Endothelial cell (in vitro differentiated cells): ENCODE data around the gene IL34. TPM values are rescaled to one million over a fixed set of nuclear protein-coding genes. Genes with fewer than 3 reads are reported as not detected.

Experiments used
- DNase-seq: peaks from one replicate; pipeline ENCODE4 v3.0.0; 2021; ENCODE audit warnings: low spot score
- H3K27ac Mint-ChIP-seq: one replicate; pipeline ENCODE4 v1.8.0; 2021; ENCODE audit warnings: mixed read lengths, inconsistent platforms; ENCODE audit not compliant: unreplicated experiment
- H3K27me3 Mint-ChIP-seq: one replicate; pipeline ENCODE4 v1.8.0; 2021; ENCODE audit warnings: mild to moderate bottlenecking, moderate library complexity, mixed read lengths, inconsistent platforms; ENCODE audit not compliant: unreplicated experiment
- H3K36me3 Mint-ChIP-seq: one replicate; pipeline ENCODE4 v1.8.0; 2021; ENCODE audit warnings: mild to moderate bottlenecking, low read depth, mixed read lengths, inconsistent platforms; ENCODE audit not compliant: unreplicated experiment
- H3K4me1 Mint-ChIP-seq: one replicate; pipeline ENCODE4 v1.8.0; 2021; ENCODE audit warnings: mild to moderate bottlenecking, mixed read lengths, inconsistent platforms; ENCODE audit not compliant: unreplicated experiment
- H3K4me3 Mint-ChIP-seq: one replicate; pipeline ENCODE4 v1.8.0; 2021; ENCODE audit warnings: mild to moderate bottlenecking, mixed read lengths, inconsistent platforms; ENCODE audit not compliant: unreplicated experiment
- H3K9me3 Mint-ChIP-seq: one replicate; pipeline ENCODE4 v1.8.0; 2021; ENCODE audit warnings: mixed read lengths, inconsistent platforms; ENCODE audit not compliant: unreplicated experiment
- long read RNA-seq: library from polyadenylated mRNA; unstranded; transcript quantifications from one replicate; pipeline ENCODE4 v2.0.0, GENCODE V29; 2020; ENCODE audit not compliant: unreplicated experiment
- total RNA-seq: library from RNA; stranded (reverse); fragmentation: NEBNext Ultra II Directional; extraction: Animal tissue kit (Norgen Biotek cat#: 25700); gene quantifications from one replicate; pipeline ENCODE4 v1.2.1, GENCODE V29; 2021; ENCODE audit not compliant: unreplicated experiment
- TF ChIP-seq, protein P1 (sequence below): fragments of 200-600 bp; sonication (generic); IDR thresholded peaks from one replicate; pipeline ENCODE4 v1.5.0; 2021; ENCODE audit warnings: antibody characterized with exemption; ENCODE audit not compliant: unreplicated experiment

IL34 gene
- total RNA-seq: 1.6 TPM
- long read RNA-seq: 0 reads

GRCh38 chr16:70646260-70647241 lies at the start of gene IL34:
Gene IL34 (plus strand): TSS chr16:70646559. CDS start chr16:70646948, 389 bp downstream.
- Mint-ChIP-seq H3K4me1 (no peaks in the 10 kb centered on the region), H3K27me3 (no peaks in the 10 kb centered on the region), H3K27ac (no peak within 1 kb of the TSS), H3K4me3 (no peak within 1 kb of the TSS), H3K36me3 (peaks cover 5% of the 10 kb centered on the region), H3K9me3 (peaks cover 8% of the 10 kb centered on the region)
- TF ChIP-seq, protein P1, sequence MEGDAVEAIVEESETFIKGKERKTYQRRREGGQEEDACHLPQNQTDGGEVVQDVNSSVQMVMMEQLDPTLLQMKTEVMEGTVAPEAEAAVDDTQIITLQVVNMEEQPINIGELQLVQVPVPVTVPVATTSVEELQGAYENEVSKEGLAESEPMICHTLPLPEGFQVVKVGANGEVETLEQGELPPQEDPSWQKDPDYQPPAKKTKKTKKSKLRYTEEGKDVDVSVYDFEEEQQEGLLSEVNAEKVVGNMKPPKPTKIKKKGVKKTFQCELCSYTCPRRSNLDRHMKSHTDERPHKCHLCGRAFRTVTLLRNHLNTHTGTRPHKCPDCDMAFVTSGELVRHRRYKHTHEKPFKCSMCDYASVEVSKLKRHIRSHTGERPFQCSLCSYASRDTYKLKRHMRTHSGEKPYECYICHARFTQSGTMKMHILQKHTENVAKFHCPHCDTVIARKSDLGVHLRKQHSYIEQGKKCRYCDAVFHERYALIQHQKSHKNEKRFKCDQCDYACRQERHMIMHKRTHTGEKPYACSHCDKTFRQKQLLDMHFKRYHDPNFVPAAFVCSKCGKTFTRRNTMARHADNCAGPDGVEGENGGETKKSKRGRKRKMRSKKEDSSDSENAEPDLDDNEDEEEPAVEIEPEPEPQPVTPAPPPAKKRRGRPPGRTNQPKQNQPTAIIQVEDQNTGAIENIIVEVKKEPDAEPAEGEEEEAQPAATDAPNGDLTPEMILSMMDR: no peak
- DNase-seq: no peak

DNA sequence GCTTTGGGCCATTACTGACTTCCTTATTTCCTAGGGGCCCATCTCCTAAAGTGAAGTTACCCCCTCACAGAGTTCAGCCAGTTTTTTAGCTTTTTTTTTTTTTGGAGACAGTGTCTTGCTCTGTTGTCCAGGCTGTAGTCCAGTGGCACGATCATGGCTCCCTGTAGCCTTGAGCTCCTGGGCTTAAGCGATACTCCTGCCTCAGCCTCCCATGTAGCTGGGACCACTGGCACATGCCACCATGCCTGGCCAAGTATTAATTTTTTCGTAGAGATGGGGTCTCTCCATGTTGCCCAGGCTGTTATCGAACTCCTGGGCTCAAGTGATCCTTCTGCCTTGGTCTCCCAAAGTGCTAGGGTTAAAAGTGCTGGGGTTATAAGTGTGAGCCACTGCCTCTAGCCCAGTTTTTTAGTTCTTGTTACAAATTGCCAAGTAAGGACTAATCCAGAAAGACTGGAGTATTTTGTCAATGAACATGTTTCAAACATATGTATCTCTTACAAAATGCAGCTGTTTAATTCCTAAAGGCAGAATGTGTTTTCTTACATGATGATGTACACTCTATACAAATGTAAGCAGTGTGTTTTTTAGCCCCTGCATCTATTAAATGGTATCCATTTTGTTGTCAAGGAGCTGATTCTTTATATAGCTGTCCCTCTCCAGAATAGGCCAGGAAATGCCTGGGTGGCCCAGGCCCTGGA lies 49.1 kb upstream of the IL34 start:
- H3K4me3 Mint-ChIP-seq: no peak overlapping the region
- H3K27ac Mint-ChIP-seq: no peak overlapping the region

GRCh38 chr16:70598937-70599503 lies 47.3 kb upstream of the IL34 start:
- no peak for DNase-seq
- H3K4me3 Mint-ChIP-seq: no peak overlapping the region
- no peaks in the 10 kb centered on the region for H3K4me1 Mint-ChIP-seq
- H3K36me3 Mint-ChIP-seq: peaks cover 4% of the 10 kb centered on the region
- TF ChIP-seq, protein P1: no peak
- H3K9me3 Mint-ChIP-seq: no peaks in the 10 kb centered on the region
- H3K27ac Mint-ChIP-seq: no peak overlapping the region
- peaks cover 3% of the 10 kb centered on the region for H3K27me3 Mint-ChIP-seq

More for the DNA sequence above, 49.1 kb upstream of the IL34 start:
- TF ChIP-seq, protein P1: no peak
- Mint-ChIP-seq H3K36me3 (peaks cover 4% of the 10 kb centered on the region), H3K4me1 (no peaks in the 10 kb centered on the region), H3K27me3 (peaks cover 3% of the 10 kb centered on the region), H3K9me3 (no peaks in the 10 kb centered on the region)
- no peak for DNase-seq

- no peaks in the 10 kb centered on the region for H3K4me1 Mint-ChIP-seq
- H3K27ac Mint-ChIP-seq: no peak overlapping the region
- H3K9me3 Mint-ChIP-seq: no peaks in the 10 kb centered on the region
- H3K27me3 Mint-ChIP-seq: peaks cover 3% of the 10 kb centered on the region
- peaks cover 4% of the 10 kb centered on the region for H3K36me3 Mint-ChIP-seq
- TF ChIP-seq, protein P1: no peak
- H3K4me3 Mint-ChIP-seq: no peak overlapping the region
- DNase-seq: no peak
Observed at GRCh38 chr16:70600730-70601129, 45.6 kb upstream of the IL34 start.
